Keratinocyte (primary cell): ENCODE data around the gene CNOT4. TPM values are rescaled to one million over a fixed set of nuclear protein-coding genes. Genes with fewer than 3 reads are reported as not detected.

Source experiments
- DNase-seq: peaks from one replicate; pipeline ENCODE4 v3.0.0-alpha.2; 2011; ENCODE audit warnings: low read depth, missing footprints, low spot score
- FAIRE-seq: peaks from 2 replicates; lab custom pipeline; 2011; peaks lifted over from hg19 to GRCh38; lab: Jason Lieb, UNC
- H2AFZ ChIP-seq: 2 replicates; pipeline ENCODE4 v1.6.0; 2012; ENCODE audit warnings: low read length, control low read depth, inconsistent platforms; ENCODE audit not compliant: control insufficient read depth
- H3K27ac ChIP-seq: 2 replicates; pipeline ENCODE4 v1.5.1; 2011; ENCODE audit warnings: low read length; ENCODE audit not compliant: control insufficient read depth, insufficient read depth
- H3K27me3 ChIP-seq: 3 replicates; pipeline ENCODE4 v1.6.0; 2011; ENCODE audit warnings: low read length; ENCODE audit not compliant: control insufficient read depth, insufficient read depth; ENCODE audit errors: extremely low read depth
- H3K36me3 ChIP-seq, 2 experiments: 2 replicates in 1 of 2; 3 replicates in 1 of 2; pipeline ENCODE4 v1.5.1; 2011; ENCODE audit warnings: low read length in 2 of 2, mild to moderate bottlenecking in 1 of 2; ENCODE audit not compliant: control insufficient read depth in 2 of 2, insufficient read depth in 2 of 2; ENCODE audit errors: extremely low read depth in 1 of 2
- H3K4me1 ChIP-seq: 3 replicates; pipeline ENCODE4 v1.5.1; 2011; ENCODE audit warnings: low read length; ENCODE audit not compliant: control insufficient read depth, insufficient read depth; ENCODE audit errors: extremely low read depth
- H3K4me2 ChIP-seq: 3 replicates; pipeline ENCODE4 v1.6.0; 2011; ENCODE audit warnings: low read depth, low read length; ENCODE audit not compliant: control insufficient read depth, insufficient read depth; ENCODE audit errors: extremely low read depth
- H3K4me3 ChIP-seq, 3 experiments: fragments of 200-600 bp in 1 of 3; sonication (generic) in 1 of 3; 2 replicates in 2 of 3; 3 replicates in 1 of 3; pipeline ENCODE4 v1.5.1; 2011 to 2016; ENCODE audit warnings: low read length in 3 of 3, mild to moderate bottlenecking in 3 of 3, control low read depth in 2 of 3, inconsistent platforms in 1 of 3, low read depth in 1 of 3, mixed read lengths in 1 of 3, mixed run types in 1 of 3, moderate library complexity in 1 of 3; ENCODE audit not compliant: control insufficient read depth in 2 of 3, insufficient read depth in 2 of 3; ENCODE audit errors: extremely low read depth in 1 of 3
- H3K79me2 ChIP-seq: 2 replicates; pipeline ENCODE4 v1.6.0; 2012; ENCODE audit warnings: low read length; ENCODE audit not compliant: control insufficient read depth, insufficient read depth
- H3K9ac ChIP-seq: 3 replicates; pipeline ENCODE4 v1.6.0; 2011; ENCODE audit warnings: low read length; ENCODE audit not compliant: control insufficient read depth, insufficient read depth; ENCODE audit errors: extremely low read depth
- H3K9me1 ChIP-seq: 3 replicates; pipeline ENCODE4 v1.6.0; 2011; ENCODE audit warnings: low read length; ENCODE audit not compliant: control insufficient read depth, insufficient read depth; ENCODE audit errors: extremely low read depth
- H3K9me3 ChIP-seq: 2 replicates; pipeline ENCODE4 v1.5.1; 2012; ENCODE audit warnings: low read depth, low read length; ENCODE audit not compliant: control insufficient read depth
- H4K20me1 ChIP-seq: 3 replicates; pipeline ENCODE4 v1.6.0; 2011; ENCODE audit warnings: low read length; ENCODE audit not compliant: control insufficient read depth, insufficient read depth; ENCODE audit errors: extremely low read depth
- CTCF ChIP-seq, 3 experiments: IDR thresholded peaks in 1 of 3; conservative IDR thresholded peaks in 1 of 3; optimal IDR thresholded peaks in 1 of 3; 2 replicates in 2 of 3; 3 replicates in 1 of 3; pipeline versions ENCODE3 to v1.5.1; 2011; ENCODE audit warnings: low read length in 3 of 3, mild to moderate bottlenecking in 3 of 3, moderate library complexity in 2 of 3, control low read depth in 1 of 3, inconsistent platforms in 1 of 3; ENCODE audit not compliant: insufficient read depth in 2 of 3; ENCODE audit errors: extremely low read depth in 1 of 3
- EZH2 ChIP-seq: IDR thresholded peaks from one replicate; pipeline ENCODE4 v1.6.1; 2012; ENCODE audit warnings: inconsistent platforms, mild to moderate bottlenecking, low read length, moderate library complexity
- dilution Hi-C: fragments of 300-500 bp; cut with MboI; formaldehyde crosslinking; loops from one replicate; pipeline ENCODE4 v1.7.0; 2020; ENCODE audit warnings: low sequenced_read_pairs; ENCODE audit not compliant: extremely low pct_ligation_motif_present
- polyA plus RNA-seq, 5 experiments: library from polyadenylated mRNA; depleted of rRNA in 3 of 5; stranded (reverse) in 3 of 5; stranded (forward) in 1 of 5; unstranded in 1 of 5; fragments of >200 nt; gene quantifications; 1 replicate in 1 of 5; 2 replicates in 3 of 5; 3 replicates in 1 of 5; pipeline versions ENCODE4 v1.2.1 to v1.2.3, GENCODE V29; 2011 to 2012; ENCODE audit warnings: missing spikeins in 2 of 5, low read depth in 1 of 5, low replicate concordance in 1 of 5

CNOT4 gene
- polyA plus RNA-seq, 1 donor (not counting 4 experiments of a cell fraction or from before 2014, with no cell fraction given): 11.4 TPM

- no peak overlapping the region for H2AFZ ChIP-seq
- H4K20me1 ChIP-seq: no peaks in the 10 kb centered on the region
- TF ChIP-seq EZH2: no peak
- no peak for TF ChIP-seq CTCF (optimal IDR thresholded peaks at IDR 0.05 in 1 of 3, IDR thresholded peaks at IDR 0.05 in 1 of 3, conservative IDR thresholded peaks at IDR 0.05 in 1 of 3; ENCODE audit: extremely low read depth in 1 of 3, insufficient read depth in 2 of 3, low read length in 3 of 3)
- no peaks in the 10 kb centered on the region for H3K9me1 ChIP-seq
- H3K27me3 ChIP-seq: no peaks in the 10 kb centered on the region
- dilution Hi-C loops: no loop called here
- no peak overlapping the region for H3K27ac ChIP-seq
- peaks cover 3% of the 10 kb centered on the region for H3K4me1 ChIP-seq
- no peak for DNase-seq
- no peaks in the 10 kb centered on the region for H3K9me3 ChIP-seq
- H3K9ac ChIP-seq: no peak overlapping the region
- H3K79me2 ChIP-seq: no peaks in the 10 kb centered on the region
- no peak overlapping the region for H3K4me2 ChIP-seq
- H3K36me3 ChIP-seq: no peaks in the 10 kb centered on the region
- FAIRE-seq: no peak
- no peak overlapping the region for H3K4me3 ChIP-seq
These were observed 123.7 kb downstream of the CNOT4 start for GRCh38 chr7:135386181-135386580.

GRCh38 chr7:135385209-135385608 is 124.7 kb downstream of the CNOT4 start:
- FAIRE-seq (no peak), DNase-seq (no peak)
- no peak overlapping the region for H3K27ac ChIP-seq
- no peak overlapping the region for H3K4me3 ChIP-seq
- H2AFZ ChIP-seq: no peak overlapping the region
- no peaks in the 10 kb centered on the region for H3K9me3 ChIP-seq
- no peak overlapping the region for H3K9ac ChIP-seq
- H3K36me3 ChIP-seq: no peaks in the 10 kb centered on the region
- H3K4me1 ChIP-seq: peaks cover 3% of the 10 kb centered on the region
- no peaks in the 10 kb centered on the region for H3K79me2 ChIP-seq
- H3K27me3 ChIP-seq: no peaks in the 10 kb centered on the region
- dilution Hi-C loops: no loop called here
- H4K20me1 ChIP-seq: no peaks in the 10 kb centered on the region
- TF ChIP-seq CTCF (optimal IDR thresholded peaks at IDR 0.05 in 1 of 3, IDR thresholded peaks at IDR 0.05 in 1 of 3, conservative IDR thresholded peaks at IDR 0.05 in 1 of 3; ENCODE audit: extremely low read depth in 1 of 3, insufficient read depth in 2 of 3, low read length in 3 of 3) (no peak), EZH2 (no peak)
- H3K4me2 ChIP-seq: no peak overlapping the region
- no peaks in the 10 kb centered on the region for H3K9me1 ChIP-seq
